Suprapubic skin (tissue), 4 donors: ENCODE measurements around the gene RPRD1B. TPM values are rescaled to one million over a fixed set of nuclear protein-coding genes. Genes with fewer than 3 reads are reported as not detected.

Source experiments
- DNase-seq, 2 donors: peaks; one replicate each; pipeline ENCODE4 v3.0.0-alpha.2; 2019; ENCODE audit warnings: low spot score in 2 of 2
- H3K27ac ChIP-seq: fragments of 200-600 bp; sonication (generic); one replicate; pipeline ENCODE4 v1.5.1; 2019
- H3K27me3 ChIP-seq: fragments of 200-600 bp; sonication (generic); one replicate; pipeline ENCODE4 v1.5.1; 2019
- H3K36me3 ChIP-seq: fragments of 200-600 bp; sonication (generic); one replicate; pipeline ENCODE4 v1.5.1; 2019
- H3K4me1 ChIP-seq: fragments of 200-600 bp; sonication (generic); one replicate; pipeline ENCODE4 v1.5.1; 2019
- H3K4me3 ChIP-seq: fragments of 200-600 bp; sonication (generic); one replicate; pipeline ENCODE4 v1.5.1; 2019; ENCODE audit warnings: mild to moderate bottlenecking
- H3K9me3 ChIP-seq: fragments of 200-600 bp; sonication (generic); one replicate; pipeline ENCODE4 v1.5.1; 2019
- CTCF ChIP-seq, 2 donors: fragments of 200-600 bp in 1 of 2; fragments of 450-650 bp in 1 of 2; sonication (generic) in 1 of 2; IDR thresholded peaks; one replicate each; pipeline ENCODE4 v1.5.1; 2016 to 2019; ENCODE audit warnings: antibody characterized with exemption in 2 of 2, mild to moderate bottlenecking in 1 of 2, moderate library complexity in 1 of 2
- EP300 ChIP-seq: sonication (generic); formaldehyde crosslinking; IDR thresholded peaks from one replicate; pipeline ENCODE4 v1.6.1; 2017; ENCODE audit warnings: antibody characterized with exemption
- POLR2A ChIP-seq, 2 donors: fragments of 450-650 bp; IDR thresholded peaks; one replicate each; pipeline ENCODE4 v1.6.1; 2017; ENCODE audit warnings: antibody characterized with exemption in 2 of 2, mild to moderate bottlenecking in 2 of 2, moderate library complexity in 2 of 2
- POLR2AphosphoS5 ChIP-seq, 3 donors: sonication (generic); formaldehyde crosslinking; IDR thresholded peaks; one replicate each; pipeline ENCODE4 v1.6.1; 2017; ENCODE audit warnings: antibody characterized with exemption in 3 of 3
- WGBS: methylation state at CpG from one replicate; pipeline ENCODE4 v1.1.5; 2018; 5-methylcytosine and 5-hydroxymethylcytosine counted together
- total RNA-seq, 4 donors: library from RNA; depleted of rRNA; stranded (reverse); fragments of >200 nt; gene quantifications; one replicate each; pipeline ENCODE4 v1.1.0, GENCODE V29; 2016

Gene RPRD1B
- total RNA-seq, 4 donors from 2014 or later = 24.7 to 45.6 (median 27.7) TPM

GRCh38 chr20:38139156-38139912 is 105.8 kb downstream of the RPRD1B start:
- Histone ChIP-seq H3K4me1 (peaks cover 11% of the 10 kb centered on the region), H3K9me3 (no peaks in the 10 kb centered on the region), H3K4me3 (no peak overlapping the region), H3K27me3 (no peaks in the 10 kb centered on the region), H3K36me3 (no peaks in the 10 kb centered on the region), H3K27ac (no peak overlapping the region)
- TF ChIP-seq EP300 (no peak), POLR2AphosphoS5 (IDR thresholded peaks at IDR 0.05) (no peak), CTCF (IDR thresholded peaks at IDR 0.05) (no peak), POLR2A (IDR thresholded peaks at IDR 0.05) (no peak)
- WGBS = 83% methylated on average over 25 of the region's 25 CpGs
- no peak for DNase-seq

GRCh38 chr20:38139977-38140753 is 106.6 kb downstream of the RPRD1B start:
- Histone ChIP-seq H3K27me3 (no peaks in the 10 kb centered on the region), H3K4me1 (peaks cover 15% of the 10 kb centered on the region), H3K27ac (no peak overlapping the region), H3K36me3 (no peaks in the 10 kb centered on the region), H3K4me3 (no peak overlapping the region), H3K9me3 (no peaks in the 10 kb centered on the region)
- 72% methylated on average over 12 of the region's 12 CpGs for WGBS
- no peak for TF ChIP-seq EP300
- TF ChIP-seq CTCF (IDR thresholded peaks at IDR 0.05) = no peak
- no peak for TF ChIP-seq POLR2AphosphoS5 (IDR thresholded peaks at IDR 0.05)
- TF ChIP-seq POLR2A (IDR thresholded peaks at IDR 0.05) = no peak
- DNase-seq = no peak

- Histone ChIP-seq H3K4me3 (no peak overlapping the region), H3K4me1 (peaks cover 15% of the 10 kb centered on the region), H3K27ac (no peak overlapping the region), H3K9me3 (no peaks in the 10 kb centered on the region), H3K27me3 (no peaks in the 10 kb centered on the region), H3K36me3 (no peaks in the 10 kb centered on the region)
- WGBS = 67% methylated on average over 23 of the region's 23 CpGs
- no peak for DNase-seq
- TF ChIP-seq POLR2AphosphoS5 (IDR thresholded peaks at IDR 0.05) (no peak), POLR2A (IDR thresholded peaks at IDR 0.05) (no peak), EP300 (no peak), CTCF (IDR thresholded peaks at IDR 0.05) (no peak)
Measured at GRCh38 chr20:38141204-38141888, 107.8 kb downstream of the RPRD1B start.

Other genes starting within 250 kb of the RPRD1B start
- 1 to 10 TPM in 1 of 4 donors, under 1 TPM in 1, not detected in 2; 0.78 to 1.4 TPM for gene VSTM2L, start 130.6 kb upstream of the RPRD1B start, total RNA-seq
- 10 to 100 TPM; 11.2 to 24.7 (median 17.1) TPM for gene TTI1, start 290 bp upstream of the RPRD1B start, total RNA-seq
- gene TGM2, start 131.5 kb downstream of the RPRD1B start, total RNA-seq = 1 to 10 TPM; 1.5 to 6.6 (median 3.8) TPM
- 1 to 10 TPM in 3 of 4 donors, not detected in 1; 1.2 to 3.3 (median 2.0) TPM for gene KIAA1755, start 227.0 kb downstream of the RPRD1B start, total RNA-seq